Transverse colon (tissue), 4 donors: ENCODE measurements around the gene CLASP2. TPM values are rescaled to one million over a fixed set of nuclear protein-coding genes. Genes with fewer than 3 reads are reported as not detected.

Experiments used
- DNase-seq: peaks from one replicate; pipeline ENCODE4 v3.0.0-alpha.2; 2019
- H3K27ac ChIP-seq, 4 donors: fragments of 200-600 bp; sonication (generic); 2 replicates each; pipeline ENCODE4 v1.5.1; 2016 to 2018; ENCODE audit warnings: inconsistent platforms in 4 of 4
- H3K27me3 ChIP-seq: fragments of 200-600 bp; sonication (generic); 2 replicates; pipeline ENCODE4 v1.5.1; 2017; ENCODE audit warnings: inconsistent platforms
- H3K36me3 ChIP-seq, 4 donors: fragments of 200-600 bp; sonication (generic); 2 replicates each; pipeline ENCODE4 v1.5.1; 2017 to 2019; ENCODE audit warnings: inconsistent platforms in 4 of 4
- H3K4me1 ChIP-seq, 4 donors: fragments of 200-600 bp; sonication (generic); 2 replicates each; pipeline ENCODE4 v1.5.1; 2017 to 2020; ENCODE audit warnings: inconsistent platforms in 4 of 4
- H3K4me3 ChIP-seq, 4 donors: fragments of 200-600 bp; sonication (generic); 1 replicate in 1 of 4; 2 replicates in 3 of 4; pipeline versions ENCODE4 v1.5.1 to v1.6.1; 2017 to 2019; ENCODE audit warnings: inconsistent platforms in 4 of 4
- H3K9me3 ChIP-seq, 2 donors: fragments of 200-600 bp; sonication (generic); 2 replicates each; pipeline ENCODE4 v1.5.1; 2017 to 2019; ENCODE audit warnings: inconsistent platforms in 2 of 2
- CTCF ChIP-seq, 5 experiments: fragments of 200-600 bp in 3 of 5; fragments of 450-650 bp in 2 of 5; sonication (generic) in 3 of 5; IDR thresholded peaks; 1 replicate in 2 of 5; 2 replicates in 3 of 5; pipeline ENCODE4 v1.5.1; 2016 to 2017; ENCODE audit warnings: antibody characterized with exemption in 5 of 5, inconsistent platforms in 3 of 5, mild to moderate bottlenecking in 2 of 5, moderate library complexity in 1 of 5
- EP300 ChIP-seq: sonication (generic); formaldehyde crosslinking; IDR thresholded peaks from one replicate; pipeline ENCODE4 v1.6.1; 2017; ENCODE audit warnings: antibody characterized with exemption, low read depth
- POLR2A ChIP-seq: fragments of 450-650 bp; IDR thresholded peaks from one replicate; pipeline ENCODE4 v1.6.1; 2016; ENCODE audit warnings: antibody characterized with exemption, mild to moderate bottlenecking, moderate library complexity
- POLR2AphosphoS5 ChIP-seq, 3 donors: sonication (generic); formaldehyde crosslinking; IDR thresholded peaks; one replicate each; pipeline ENCODE4 v1.6.1; 2016; ENCODE audit warnings: antibody characterized with exemption in 3 of 3
- WGBS, 2 donors: methylation state at CpG; one replicate each; pipeline ENCODE4 v1.1.5; 2018; ENCODE audit warnings: low coverage in 1 of 2; 5-methylcytosine and 5-hydroxymethylcytosine counted together
- in situ Hi-C, 4 donors: fragments of 200-750 bp; cut with MboI; loops; one replicate each; pipeline versions ENCODE4 v1.15.0 to v1.15.1; 2017; ENCODE audit warnings: low sequenced_read_pairs in 3 of 4, low pct_ligation_motif_present in 1 of 4, low pct_unique_long_range_greater_than_20kb in 1 of 4
- intact Hi-C: fragments of 100-400 bp; cut with DNase I; formaldehyde crosslinking; loops from one replicate; pipeline ENCODE4 v1.15.1; 2023; ENCODE audit warnings: low total_unique reads
- total RNA-seq, 4 donors: library from RNA; depleted of rRNA; stranded (reverse); fragments of >200 nt; gene quantifications; one replicate each; pipeline ENCODE4 v1.1.0, GENCODE V29; 2016

The CLASP2 gene
- total RNA-seq, 4 donors from 2014 or later = 50.0 to 119 (median 56.6) TPM

- Histone ChIP-seq H3K27me3 (no peaks in the 10 kb centered on the region), H3K9me3 (no peaks in the 10 kb centered on the region), H3K36me3 (peaks cover 0 to 36% (median 9%) of the 10 kb centered on the region in 4 donors), H3K4me3 (no peak overlapping the region), H3K4me1 (no peaks in the 10 kb centered on the region), H3K27ac (no peak overlapping the region)
- no peak for DNase-seq
- 60 to 84% methylated on average over 1 to 6 of the region's 6 CpGs for WGBS, 2 donors
- in situ Hi-C loops (no loop called here), intact Hi-C loops (no loop called here)
- TF ChIP-seq POLR2AphosphoS5 (IDR thresholded peaks at IDR 0.05) (no peak), POLR2A (no peak), EP300 (no peak), CTCF (IDR thresholded peaks at IDR 0.05) (no peak)
Measured at GRCh38 chr3:33513262-33513863, 204.7 kb downstream of the CLASP2 start.

DNA sequence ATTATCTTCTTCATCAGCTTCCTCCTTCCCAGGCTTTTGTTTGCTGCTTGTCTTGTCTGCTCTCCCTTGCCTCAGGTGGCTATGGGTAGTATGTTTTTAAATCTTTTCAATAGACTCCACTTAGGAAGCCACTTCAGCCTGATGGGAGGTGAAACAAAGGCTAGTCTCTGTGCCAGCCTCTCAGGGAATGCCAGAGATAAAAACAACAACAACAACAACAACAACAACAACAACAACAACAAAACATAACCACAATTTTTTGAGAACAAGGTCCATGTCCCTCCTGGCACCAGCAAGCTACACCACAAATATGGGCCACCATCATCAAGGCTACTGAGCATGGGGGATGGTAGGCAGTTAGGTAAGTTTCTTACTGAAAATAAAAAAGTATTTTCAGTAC lies 213.0 kb downstream of the CLASP2 start:
- TF ChIP-seq CTCF (IDR thresholded peaks at IDR 0.05) (no peak), EP300 (no peak), POLR2A (no peak), POLR2AphosphoS5 (IDR thresholded peaks at IDR 0.05) (no peak)
- no peaks in the 10 kb centered on the region for H3K9me3 ChIP-seq
- H3K4me3 ChIP-seq = no peak overlapping the region
- in situ Hi-C loops (no loop called here), intact Hi-C loops (no loop called here)
- H3K4me1 ChIP-seq = no peaks in the 10 kb centered on the region
- peaks cover 0 to 38% (median 10%) of the 10 kb centered on the region in 4 donors for H3K36me3 ChIP-seq
- no peaks in the 10 kb centered on the region for H3K27me3 ChIP-seq
- no peak overlapping the region for H3K27ac ChIP-seq
- no peak for DNase-seq

- H3K36me3 ChIP-seq = peaks cover 0 to 35% (median 1%) of the 10 kb centered on the region in 4 donors
- in situ Hi-C loops = no loop called here
- no peak for DNase-seq
Measured at GRCh38 chr3:33496449-33496848, 221.6 kb downstream of the CLASP2 start.

DNA sequence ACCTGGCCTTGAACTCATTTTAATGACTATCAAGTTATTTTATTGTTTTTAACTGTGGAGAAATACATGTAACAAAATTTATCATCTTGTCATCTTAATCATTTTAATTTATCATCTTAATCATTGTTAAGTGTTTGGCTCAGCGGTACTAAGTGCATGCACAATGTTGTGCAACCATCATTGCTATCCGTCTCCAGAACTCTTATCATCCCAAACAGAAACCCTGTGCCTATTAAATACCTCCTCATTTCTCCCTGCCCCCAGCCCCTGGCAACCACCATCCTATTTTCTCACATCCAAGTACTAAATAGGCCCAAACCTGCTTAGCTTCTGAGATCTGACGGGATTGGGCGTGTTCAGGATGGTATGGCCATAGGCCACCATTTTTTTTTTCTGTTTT lies 226.3 kb downstream of the CLASP2 start:
- Histone ChIP-seq H3K9me3 (no peaks in the 10 kb centered on the region), H3K27me3 (no peaks in the 10 kb centered on the region), H3K27ac (no peak overlapping the region), H3K36me3 (no peaks in the 10 kb centered on the region), H3K4me1 (no peaks in the 10 kb centered on the region), H3K4me3 (no peak overlapping the region)
- no peak for TF ChIP-seq EP300
- no peak for TF ChIP-seq POLR2AphosphoS5 (IDR thresholded peaks at IDR 0.05)
- no peak for TF ChIP-seq CTCF (IDR thresholded peaks at IDR 0.05)
- TF ChIP-seq POLR2A = no peak
- in situ Hi-C loops (no loop called here), intact Hi-C loops (no loop called here)
- no peak for DNase-seq
- 93 to 98% methylated on average over 4 of the region's 4 CpGs for WGBS, 2 donors

More at GRCh38 chr3:33496449-33496848, 221.6 kb downstream of the CLASP2 start:
- H3K27ac ChIP-seq = no peak overlapping the region
- H3K27me3 ChIP-seq = no peaks in the 10 kb centered on the region
- no peaks in the 10 kb centered on the region for H3K9me3 ChIP-seq
- intact Hi-C loops = no loop called here
- H3K4me3 ChIP-seq = no peak overlapping the region
- TF ChIP-seq CTCF (IDR thresholded peaks at IDR 0.05) = no peak
- TF ChIP-seq EP300 = no peak
- no peak for TF ChIP-seq POLR2A
- no peak for TF ChIP-seq POLR2AphosphoS5 (IDR thresholded peaks at IDR 0.05)
- H3K4me1 ChIP-seq = no peaks in the 10 kb centered on the region
- 63% methylated on average over 2 of the region's 2 CpGs for WGBS, 2 donors
